ENCODE results near the gene FFAR1.
"Not testable (repeated sequence)": the region's sequence is repeated elsewhere in the genome, so short reads cannot be mapped to it uniquely, and the experiment has no call there.

FFAR1 gene

GRCh38 chr19:35363001-35363590 is 15.4 kb downstream of the FFAR1 start:
- DNase-seq, result no peak

- DNase-seq, result no peak
Observed at GRCh38 chr19:35363711-35364425, 16.2 kb downstream of the FFAR1 start.

GRCh38 chr19:35365303-35365702 is 17.6 kb downstream of the FFAR1 start:
- DNase-seq, result no peak

- no peak for DNase-seq
Observed at GRCh38 chr19:35368378-35368777, 20.7 kb downstream of the FFAR1 start.

GRCh38 chr19:35369522-35369921 is 21.8 kb downstream of the FFAR1 start:
- no peak for DNase-seq

GRCh38 chr19:35370722-35371121 is 23.0 kb downstream of the FFAR1 start, which contains the start of gene GPR42:
Gene GPR42, plus strand, starts transcription at chr19:35371068. Its CDS starts 292 bp downstream, at chr19:35371360.
- DNase-seq, result no peak

- no peak for DNase-seq
Observed at GRCh38 chr19:35373492-35373891, 25.8 kb downstream of the FFAR1 start.

GRCh38 chr19:35374031-35374430 is 26.3 kb downstream of the FFAR1 start:
- DNase-seq, result not testable (repeated sequence)

GRCh38 chr19:35375505-35376307 is 28.0 kb downstream of the FFAR1 start:
- no peak for DNase-seq

- no peak for DNase-seq
Observed at GRCh38 chr19:35377656-35378055, 30.0 kb downstream of the FFAR1 start.

GRCh38 chr19:35378356-35378755 is 30.7 kb downstream of the FFAR1 start:
- no peak for DNase-seq

GRCh38 chr19:35379545-35379944 is 31.8 kb downstream of the FFAR1 start:
- DNase-seq, result not testable (repeated sequence)

GRCh38 chr19:35379992-35380391 is 32.3 kb downstream of the FFAR1 start:
- DNase-seq, result no peak

- DNase-seq, result no peak
Observed at GRCh38 chr19:35380450-35381124, 32.9 kb downstream of the FFAR1 start.

- DNase-seq, result no peak
Observed at GRCh38 chr19:35381318-35381717, 33.6 kb downstream of the FFAR1 start.

GRCh38 chr19:35381926-35382325 is 34.2 kb downstream of the FFAR1 start:
- no peak for DNase-seq

- DNase-seq, result no peak
Observed at GRCh38 chr19:35383536-35383935, 35.8 kb downstream of the FFAR1 start.

- no peak for DNase-seq
Observed at GRCh38 chr19:35388277-35389054, 40.8 kb downstream of the FFAR1 start.

- no peak for DNase-seq
Observed at GRCh38 chr19:35389192-35389861, 41.6 kb downstream of the FFAR1 start.

- no peak for DNase-seq
Observed at GRCh38 chr19:35392742-35393715, 45.3 kb downstream of the FFAR1 start.

Data from bone marrow (tissue), 2 donors.